IMR-90 (cell line): ENCODE results near the gene LRRC14B.

Experiments used
- CEBPB ChIP-seq: IDR thresholded peaks from 2 replicates; pipeline ENCODE4 v1.6.1; 2012; ENCODE audit warnings: low read depth, low read length, improper control_type of control experiment
- CTCF ChIP-seq: conservative IDR thresholded peaks from 2 replicates; pipeline ENCODE4 v1.5.1; 2012; ENCODE audit warnings: mild to moderate bottlenecking, low read depth, low read length, improper control_type of control experiment
- POLR2A ChIP-seq: IDR thresholded peaks from 2 replicates; pipeline ENCODE4 v1.6.1; 2012; ENCODE audit warnings: mild to moderate bottlenecking, low read depth, low read length
- RFX5 ChIP-seq: IDR thresholded peaks from 2 replicates; pipeline ENCODE4 v1.8.0; 2012; ENCODE audit warnings: low read depth, mild to moderate bottlenecking, low read length, moderate library complexity
- SMC3 ChIP-seq: fragments of 150-350 bp; IDR thresholded peaks from 2 replicates; pipeline ENCODE4 v1.6.1; 2016; ENCODE audit warnings: low read depth, mild to moderate bottlenecking, antibody characterized with exemption, low read length, moderate library complexity
- USF2 ChIP-seq: fragments of 150-350 bp; IDR thresholded peaks from 2 replicates; pipeline ENCODE4 v1.6.1; 2017; ENCODE audit warnings: mild to moderate bottlenecking, antibody characterized with exemption, low read length, low read depth
- TF ChIP-seq, protein P1 (sequence below): fragments of 150-350 bp; IDR thresholded peaks from 2 replicates; pipeline ENCODE4 v1.6.1; 2016; ENCODE audit warnings: low read depth, mild to moderate bottlenecking, low read length, moderate library complexity, borderline replicate concordance

GRCh38 chr5:143041-143440 is 48.3 kb upstream of the LRRC14B start:
- no peak for TF ChIP-seq CTCF
- TF ChIP-seq, protein P1, sequence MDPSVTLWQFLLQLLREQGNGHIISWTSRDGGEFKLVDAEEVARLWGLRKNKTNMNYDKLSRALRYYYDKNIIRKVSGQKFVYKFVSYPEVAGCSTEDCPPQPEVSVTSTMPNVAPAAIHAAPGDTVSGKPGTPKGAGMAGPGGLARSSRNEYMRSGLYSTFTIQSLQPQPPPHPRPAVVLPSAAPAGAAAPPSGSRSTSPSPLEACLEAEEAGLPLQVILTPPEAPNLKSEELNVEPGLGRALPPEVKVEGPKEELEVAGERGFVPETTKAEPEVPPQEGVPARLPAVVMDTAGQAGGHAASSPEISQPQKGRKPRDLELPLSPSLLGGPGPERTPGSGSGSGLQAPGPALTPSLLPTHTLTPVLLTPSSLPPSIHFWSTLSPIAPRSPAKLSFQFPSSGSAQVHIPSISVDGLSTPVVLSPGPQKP: no peak
- TF ChIP-seq POLR2A: no peak
- TF ChIP-seq RFX5: no peak
- TF ChIP-seq USF2: no peak
- TF ChIP-seq CEBPB: no peak
- TF ChIP-seq SMC3: no peak
